Neural cell (in vitro differentiated cells): ENCODE measurements around the gene CDR2. TPM values are rescaled to one million over a fixed set of nuclear protein-coding genes. Genes with fewer than 3 reads are reported as not detected.

ENCODE experiments used
- H2AFZ ChIP-seq: fragments of 200-600, 300-800 bp; sonication (generic), shearing (Covaris generic); 2 replicates; pipeline ENCODE4 v1.6.0; 2014; ENCODE audit warnings: low read depth, mild to moderate bottlenecking, antibody characterized with exemption, low read length, moderate library complexity
- H3F3A ChIP-seq: fragments of 200-600 bp; shearing (Covaris generic); 2 replicates; pipeline ENCODE4 v1.6.1; 2016; ENCODE audit warnings: mild to moderate bottlenecking, moderate library complexity, mixed read lengths, antibody characterized with exemption, low read length; ENCODE audit not compliant: insufficient read depth, poor library complexity, severe bottlenecking
- H3K27ac ChIP-seq: fragments of 200-600, 300-800 bp; sonication (generic), shearing (Covaris generic); 2 replicates; pipeline ENCODE4 v1.5.1; 2014; ENCODE audit warnings: mild to moderate bottlenecking, low read length, moderate library complexity
- H3K27me3 ChIP-seq: fragments of 300-800, 200-600 bp; sonication (generic), shearing (Covaris generic); 2 replicates; pipeline ENCODE4 v1.6.0; 2014; ENCODE audit warnings: mild to moderate bottlenecking, low read depth, low read length, moderate library complexity; ENCODE audit not compliant: insufficient read depth
- H3K36me3 ChIP-seq: fragments of 300-800, 200-600 bp; sonication (generic), shearing (Covaris generic); 2 replicates; pipeline ENCODE4 v1.5.1; 2014; ENCODE audit warnings: mild to moderate bottlenecking, antibody characterized with exemption, low read length, moderate library complexity; ENCODE audit not compliant: insufficient read depth
- H3K4me2 ChIP-seq: fragments of 300-800, 200-600 bp; sonication (generic), shearing (Covaris generic); 2 replicates; pipeline ENCODE4 v1.6.0; 2014; ENCODE audit warnings: mild to moderate bottlenecking, low read length
- H3K4me3 ChIP-seq: fragments of 300-800, 200-600 bp; sonication (generic), shearing (Covaris generic); 2 replicates; pipeline ENCODE4 v1.5.1; 2014; ENCODE audit warnings: mild to moderate bottlenecking, low read length, moderate library complexity
- H3K79me2 ChIP-seq: fragments of 200-600 bp; shearing (Covaris generic); replicated peaks from 2 replicates; pipeline ENCODE4 v1.6.0; 2014; ENCODE audit warnings: mild to moderate bottlenecking, low read length, moderate library complexity; ENCODE audit not compliant: insufficient read depth
- H3K9ac ChIP-seq: fragments of 300-800, 200-600 bp; sonication (generic), shearing (Covaris generic); 2 replicates; pipeline ENCODE4 v1.6.1; 2016; ENCODE audit warnings: mild to moderate bottlenecking, low read length, mixed read lengths
- H3K9me2 ChIP-seq: fragments of 200-600 bp; shearing (Covaris generic); 2 replicates; pipeline ENCODE4 v1.6.1; 2016; ENCODE audit warnings: mild to moderate bottlenecking, low read length, mixed read lengths; ENCODE audit not compliant: insufficient read depth
- H3K9me3 ChIP-seq: fragments of 200-600, 300-800 bp; sonication (generic), shearing (Covaris generic); 2 replicates; pipeline ENCODE4 v1.6.1; 2016; ENCODE audit warnings: mild to moderate bottlenecking, mixed run types, low read length, moderate library complexity, mixed read lengths
- H4K20me1 ChIP-seq: fragments of 200-600 bp; shearing (Covaris generic); 2 replicates; pipeline ENCODE4 v1.6.1; 2016; ENCODE audit warnings: mild to moderate bottlenecking, mixed run types; ENCODE audit not compliant: insufficient read depth
- CTCF ChIP-seq: fragments of 450-650 bp; IDR thresholded peaks from 2 replicates; pipeline ENCODE4 v1.5.1; 2014; ENCODE audit warnings: antibody characterized with exemption, mild to moderate bottlenecking, moderate library complexity; ENCODE audit not compliant: poor library complexity, severe bottlenecking
- EP300 ChIP-seq: fragments of 450-650 bp; conservative IDR thresholded peaks from 2 replicates; pipeline ENCODE4 v1.6.1; 2014; ENCODE audit warnings: antibody characterized with exemption, mild to moderate bottlenecking, moderate library complexity; ENCODE audit not compliant: poor library complexity, severe bottlenecking
- EZH2 ChIP-seq: fragments of 200-600, 300-800 bp; shearing (Covaris generic), sonication (generic); IDR thresholded peaks from 2 replicates; pipeline ENCODE4 v1.6.1; 2014; ENCODE audit warnings: antibody characterized with exemption, low read length, borderline replicate concordance, mild to moderate bottlenecking; ENCODE audit not compliant: insufficient read depth, poor library complexity, severe bottlenecking
- MXI1 ChIP-seq: fragments of 450-650 bp; conservative IDR thresholded peaks from 2 replicates; pipeline ENCODE4 v1.6.1; 2014; ENCODE audit warnings: antibody characterized with exemption, mild to moderate bottlenecking; ENCODE audit not compliant: poor library complexity, severe bottlenecking
- POLR2AphosphoS5 ChIP-seq: IDR thresholded peaks from 2 replicates; pipeline ENCODE4 v1.6.1; 2012
- RAD21 ChIP-seq: fragments of 450-650 bp; conservative IDR thresholded peaks from 2 replicates; pipeline ENCODE4 v1.6.1; 2014; ENCODE audit warnings: antibody characterized with exemption, mild to moderate bottlenecking, moderate library complexity
- REST ChIP-seq: IDR thresholded peaks from 2 replicates; pipeline ENCODE4 v1.6.1; 2012; ENCODE audit warnings: borderline replicate concordance
- SMC3 ChIP-seq: fragments of 450-650 bp; conservative IDR thresholded peaks from 2 replicates; pipeline ENCODE4 v1.6.1; 2014; ENCODE audit warnings: antibody characterized with exemption, mild to moderate bottlenecking, moderate library complexity; ENCODE audit not compliant: poor library complexity
- TAF1 ChIP-seq: IDR thresholded peaks from 2 replicates; pipeline ENCODE4 v1.6.1; 2012; ENCODE audit warnings: low read depth
- polyA plus RNA-seq: library from polyadenylated mRNA; depleted of rRNA; stranded (reverse); fragments of >200 nt; gene quantifications from 2 replicates; pipeline ENCODE4 v1.2.3, GENCODE V29; 2014

CDR2 gene
- polyA plus RNA-seq, 1 donor from 2014 or later: 17.8 TPM

- no peak for TF ChIP-seq RAD21
- TF ChIP-seq EP300: no peak
- TF ChIP-seq TAF1: no peak
- TF ChIP-seq EZH2: no peak
- no peak for TF ChIP-seq SMC3
- no peak for TF ChIP-seq CTCF
- TF ChIP-seq REST: no peak
- no peak for TF ChIP-seq MXI1
- no peak for TF ChIP-seq POLR2AphosphoS5
- Histone ChIP-seq H4K20me1 (no peaks in the 10 kb centered on the region), H3K4me3 (no peak overlapping the region), H3K4me2 (no peak overlapping the region), H3K27me3 (no peaks in the 10 kb centered on the region), H2AFZ (no peak overlapping the region), H3K9ac (no peak overlapping the region), H3K9me2 (no peaks in the 10 kb centered on the region), H3F3A (no peaks in the 10 kb centered on the region), H3K79me2 (no peaks in the 10 kb centered on the region), H3K36me3 (peaks cover 9% of the 10 kb centered on the region), H3K27ac (no peak overlapping the region), H3K9me3 (no peaks in the 10 kb centered on the region)
Observed at GRCh38 chr16:22337849-22338635, 36.4 kb downstream of the CDR2 start.

GRCh38 chr16:22337045-22337444 is 37.4 kb downstream of the CDR2 start:
- no peak overlapping the region for H3K9ac ChIP-seq
- peaks cover 9% of the 10 kb centered on the region for H3K36me3 ChIP-seq
- no peaks in the 10 kb centered on the region for H3K9me3 ChIP-seq
- H3F3A ChIP-seq: no peaks in the 10 kb centered on the region
- H3K9me2 ChIP-seq: no peaks in the 10 kb centered on the region
- no peak for TF ChIP-seq POLR2AphosphoS5
- no peak for TF ChIP-seq EP300
- TF ChIP-seq CTCF: no peak
- no peak for TF ChIP-seq SMC3
- no peak for TF ChIP-seq MXI1
- TF ChIP-seq REST: no peak
- TF ChIP-seq EZH2: no peak
- TF ChIP-seq RAD21: no peak
- no peak for TF ChIP-seq TAF1
- H2AFZ ChIP-seq: no peak overlapping the region
- H4K20me1 ChIP-seq: no peaks in the 10 kb centered on the region
- no peaks in the 10 kb centered on the region for H3K27me3 ChIP-seq
- no peak overlapping the region for H3K4me2 ChIP-seq
- no peaks in the 10 kb centered on the region for H3K79me2 ChIP-seq
- no peak overlapping the region for H3K4me3 ChIP-seq
- H3K27ac ChIP-seq: no peak overlapping the region
